GM10248 (cell line): ENCODE measurements around the gene NFILZ.

Experiments
- CTCF ChIA-PET: fragments of 300-600 bp; sonication (Branson Sonifier 250); formaldehyde crosslinking; extraction: SDS; loops from one replicate; lab custom pipeline; 2021; ENCODE audit warnings: antibody characterized with exemption; lab: Yijun Ruan, JAX
- POLR2A ChIA-PET: fragments of 350-650 bp; sonication (Branson Sonifier 250); formaldehyde crosslinking; extraction: SDS; loops from one replicate; lab custom pipeline; 2020; ENCODE audit warnings: antibody characterized with exemption; lab: Yijun Ruan, JAX
- DNase-seq: peaks from one replicate; pipeline ENCODE4 v3.0.0; 2012; ENCODE audit errors: extremely low spot score
- CTCF ChIP-seq: IDR thresholded peaks from 2 replicates; pipeline ENCODE4 v1.5.1; 2012; ENCODE audit warnings: mild to moderate bottlenecking, low read depth; ENCODE audit errors: extremely low read depth, missing control alignments, control extremely low read depth

NFILZ gene

GRCh38 chr19:8610936-8611300 is 19.5 kb upstream of the NFILZ start:
- CTCF ChIA-PET, result no interaction called here
- TF ChIP-seq CTCF, result no peak
- DNase-seq, result no peak
- POLR2A ChIA-PET, result no interaction called here

GRCh38 chr19:8611391-8611876 is 19.0 kb upstream of the NFILZ start:
- POLR2A ChIA-PET, result no interaction called here
- CTCF ChIA-PET, result interaction anchor here (1.0 kb wide), 1 partner anchor 83 kb away, joined by 3 read pairs; no protein-coding TSS in a partner anchor
- no peak for DNase-seq
- TF ChIP-seq CTCF, result no peak

- ChIA-PET CTCF (interaction anchor here (1.0 kb wide), 1 partner anchor 82 kb away, joined by 3 read pairs; no protein-coding TSS in a partner anchor), POLR2A (interaction anchor here (0.7 kb wide), 1 partner anchor 1405 kb away, joined by 6 read pairs; no protein-coding TSS in a partner anchor)
- no peak for DNase-seq
- no peak for TF ChIP-seq CTCF
Measured at GRCh38 chr19:8611877-8612806, 18.3 kb upstream of the NFILZ start.

- CTCF ChIA-PET, result no interaction called here
- DNase-seq, result no peak
- POLR2A ChIA-PET, result no interaction called here
Measured at GRCh38 chr19:8612807-8613171, 17.6 kb upstream of the NFILZ start.

GRCh38 chr19:8614455-8614854 is 16.0 kb upstream of the NFILZ start:
- no peak for DNase-seq
- POLR2A ChIA-PET, result no interaction called here
- no peak for TF ChIP-seq CTCF
- CTCF ChIA-PET, result interaction anchor here (1.0 to 2.3 kb wide), 5 partner anchors 34 to 80 kb away, joined by 3 to 8 read pairs (median 4); no protein-coding TSS in a partner anchor

More at GRCh38 chr19:8612807-8613171, 17.6 kb upstream of the NFILZ start:
- no peak for TF ChIP-seq CTCF

- ChIA-PET CTCF (interaction anchor here (0.7 to 2.3 kb wide), 6 partner anchors 20 to 79 kb away, joined by 3 to 8 read pairs (median 4); no protein-coding TSS in a partner anchor), POLR2A (no interaction called here)
Measured at GRCh38 chr19:8615024-8615423, 15.4 kb upstream of the NFILZ start.

More at GRCh38 chr19:8615024-8615423, 15.4 kb upstream of the NFILZ start:
- DNase-seq, result no peak
- TF ChIP-seq CTCF, result no peak
